SKM-1 treated with dmso at 0.1 percent for 144 hours (cell line): ENCODE results near the gene RYR1.
"Not testable (repeated sequence)": the region's sequence is repeated elsewhere in the genome, so short reads cannot be mapped to it uniquely, and the experiment has no call there.

Experiments used
- DNase-seq: peaks from one replicate; lab custom pipeline; 2025; ENCODE audit not compliant: unreplicated experiment; lab: John Stamatoyannopoulos, UW

The RYR1 gene

DNA sequence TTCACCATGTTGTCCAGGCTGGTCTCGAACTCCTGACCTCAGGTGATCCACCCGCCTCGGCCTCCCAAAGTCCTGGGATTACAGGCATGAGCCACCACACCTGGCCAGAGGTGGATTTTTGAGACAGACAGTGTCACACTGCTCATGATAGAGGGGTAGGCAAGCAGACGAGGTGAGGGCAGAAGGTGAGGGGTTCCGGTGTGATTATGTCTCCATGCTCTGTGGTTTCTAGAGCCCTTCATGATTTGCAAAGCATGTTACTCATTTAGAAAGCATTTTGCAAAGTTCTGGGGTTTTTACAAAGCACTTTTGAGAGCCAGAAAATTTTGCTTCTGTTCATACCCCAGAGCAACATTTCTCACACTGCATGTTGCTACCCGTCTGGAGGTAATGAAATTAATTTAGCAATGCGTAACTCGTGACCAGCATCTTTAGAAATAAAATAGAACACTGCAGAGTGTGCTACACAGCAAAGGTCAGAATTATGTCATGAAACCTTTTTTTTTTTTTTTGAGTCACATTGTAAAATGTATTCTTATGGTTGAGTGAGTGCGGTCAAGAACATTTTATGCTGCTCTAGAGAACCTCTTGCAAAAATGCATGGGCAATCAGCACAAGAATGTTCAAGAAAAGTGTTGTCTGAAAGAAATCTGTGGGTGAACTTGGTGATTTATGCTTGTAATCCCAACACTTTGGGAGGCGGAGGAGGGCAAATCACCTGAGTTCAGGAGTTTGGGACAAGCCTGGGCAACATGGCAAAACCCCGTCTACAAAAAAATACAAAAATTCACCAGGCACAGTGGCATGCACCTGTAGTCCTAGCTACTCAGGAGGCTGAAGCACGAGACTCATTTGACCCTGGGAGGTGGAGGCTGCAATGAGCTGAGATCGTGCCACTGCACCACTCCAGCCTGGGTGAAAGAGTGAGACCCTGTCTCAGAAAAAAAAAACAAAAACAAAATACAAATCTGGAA is 126.2 kb downstream of the RYR1 start:
- DNase-seq = no peak

DNA sequence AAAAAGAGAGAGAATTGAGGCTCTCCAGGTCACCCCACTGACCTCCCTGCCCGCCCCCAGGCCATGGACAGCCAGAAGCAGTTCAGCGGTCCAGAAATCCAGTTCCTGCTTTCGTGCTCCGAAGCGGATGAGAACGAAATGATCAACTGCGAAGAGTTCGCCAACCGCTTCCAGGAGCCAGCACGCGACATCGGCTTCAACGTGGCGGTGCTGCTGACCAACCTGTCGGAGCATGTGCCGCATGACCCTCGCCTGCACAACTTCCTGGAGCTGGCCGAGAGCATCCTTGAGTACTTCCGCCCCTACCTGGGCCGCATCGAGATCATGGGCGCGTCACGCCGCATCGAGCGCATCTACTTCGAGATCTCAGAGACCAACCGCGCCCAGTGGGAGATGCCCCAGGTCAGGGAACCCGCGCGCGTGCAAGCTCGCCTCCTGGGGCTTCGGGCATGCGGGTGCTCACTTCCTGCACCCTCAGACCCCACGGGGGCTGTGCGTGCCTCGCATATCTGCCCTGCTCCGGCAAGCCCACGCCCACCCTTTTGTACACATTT is 127.6 kb downstream of the RYR1 start:
- no peak for DNase-seq

GRCh38 chr19:38561658-38562057 is 128.2 kb downstream of the RYR1 start:
- no peak for DNase-seq

- no peak for DNase-seq
Observed at GRCh38 chr19:38562096-38562495, 128.6 kb downstream of the RYR1 start.

DNA sequence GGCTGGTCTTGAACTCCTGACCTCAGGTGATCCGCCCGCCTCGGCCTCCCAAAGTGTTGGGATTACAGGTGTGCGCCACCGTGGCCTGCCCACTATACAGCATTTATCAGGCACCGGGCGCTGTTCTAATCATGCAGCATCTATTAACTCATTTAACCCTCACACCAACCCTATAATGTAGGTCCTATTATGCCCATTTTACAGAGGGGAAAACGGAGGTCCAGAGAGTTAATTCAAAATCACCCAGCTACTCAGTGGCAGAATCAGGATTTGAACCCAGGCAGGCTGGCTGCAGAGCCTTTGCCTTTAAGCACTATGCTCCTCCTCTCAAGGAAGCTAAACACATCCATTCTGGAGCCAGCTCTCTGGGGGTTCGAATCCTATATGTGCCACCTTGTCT is 130.0 kb downstream of the RYR1 start:
- DNase-seq = no peak

- no peak for DNase-seq
Observed at GRCh38 chr19:38564981-38565690, 131.6 kb downstream of the RYR1 start.

DNA sequence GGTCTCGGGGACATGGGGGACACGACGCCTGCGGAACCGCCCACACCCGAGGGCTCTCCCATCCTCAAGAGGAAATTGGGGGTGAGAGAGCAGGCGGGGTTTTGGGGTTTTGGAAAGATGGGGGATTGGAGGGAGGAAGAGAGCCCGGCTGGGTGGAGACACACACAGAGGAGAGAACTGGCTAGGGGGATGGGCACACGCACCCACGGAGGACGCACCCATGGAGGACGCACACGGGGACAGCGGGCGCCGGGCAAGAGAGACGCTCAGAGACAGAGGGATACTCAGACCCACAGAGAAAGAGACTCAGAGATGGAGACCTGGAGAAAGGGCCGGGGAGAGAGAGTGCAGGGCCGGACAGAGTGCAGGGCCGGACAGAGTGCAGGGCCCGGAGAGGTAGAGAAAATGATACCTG is 132.2 kb downstream of the RYR1 start:
- DNase-seq = no peak

- no peak for DNase-seq
Observed at GRCh38 chr19:38569368-38569983, 136.0 kb downstream of the RYR1 start.

DNA sequence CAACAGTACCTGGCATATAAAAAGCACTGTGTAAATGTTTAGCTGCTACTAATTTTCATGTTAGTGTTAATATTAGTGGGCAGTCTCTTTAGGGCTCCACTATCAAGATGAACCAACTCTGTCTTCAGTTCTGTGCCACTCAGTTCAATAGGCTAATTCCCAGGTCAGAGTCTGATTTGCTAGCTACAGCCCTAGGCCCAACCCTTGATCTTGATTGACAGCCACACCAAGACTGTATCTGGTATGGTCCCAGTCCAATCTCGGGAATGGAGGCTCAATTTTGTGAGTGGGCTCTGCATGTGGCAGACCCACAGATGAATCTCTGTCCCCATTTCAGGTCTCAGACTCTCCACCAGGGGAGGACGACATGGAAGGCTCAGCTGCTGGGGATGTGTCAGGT is 138.2 kb downstream of the RYR1 start:
- DNase-seq = no peak

- DNase-seq = no peak
Observed at GRCh38 chr19:38577826-38578225, 144.3 kb downstream of the RYR1 start.

- not testable (repeated sequence) for DNase-seq
Observed at GRCh38 chr19:38579304-38579703, 145.8 kb downstream of the RYR1 start.

GRCh38 chr19:38580080-38580479 is 146.6 kb downstream of the RYR1 start:
- DNase-seq = no peak

DNA sequence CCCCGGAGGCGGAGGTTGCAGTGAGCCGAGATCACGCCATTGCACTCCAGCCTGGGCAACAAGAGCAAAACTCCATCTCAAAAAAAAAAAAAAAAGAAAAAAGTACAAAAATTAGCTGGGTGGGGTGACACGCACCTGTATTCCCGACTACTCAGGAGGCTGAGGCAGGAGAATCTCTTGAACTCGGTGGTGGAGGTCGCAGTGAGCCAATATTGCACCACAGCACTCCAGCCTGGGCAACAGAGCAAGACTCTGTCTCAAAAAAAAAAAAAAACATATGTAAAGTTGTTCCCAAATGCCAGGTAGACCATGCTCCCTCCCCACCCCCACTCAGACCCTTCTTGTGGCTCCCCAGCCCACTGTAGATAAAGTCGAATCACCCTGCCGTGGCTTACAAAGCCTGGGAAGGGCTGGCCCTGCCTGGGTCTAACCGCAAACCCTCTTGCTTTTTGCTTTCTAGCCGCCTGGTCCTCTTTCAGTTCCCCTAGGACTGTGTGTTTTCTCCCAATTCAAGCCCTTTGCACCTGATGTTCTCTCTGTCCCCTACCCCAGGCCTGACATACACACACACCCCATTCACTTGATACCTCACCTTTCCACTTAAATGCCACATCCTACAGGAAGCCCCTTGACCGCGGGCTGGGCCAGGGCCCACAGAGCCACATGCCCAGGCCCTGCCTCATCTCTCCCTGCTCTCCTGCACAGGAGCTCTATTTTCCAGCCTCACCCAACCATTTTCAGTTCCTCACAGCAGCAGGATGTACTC is 149.9 kb downstream of the RYR1 start:
- DNase-seq = no peak

DNA sequence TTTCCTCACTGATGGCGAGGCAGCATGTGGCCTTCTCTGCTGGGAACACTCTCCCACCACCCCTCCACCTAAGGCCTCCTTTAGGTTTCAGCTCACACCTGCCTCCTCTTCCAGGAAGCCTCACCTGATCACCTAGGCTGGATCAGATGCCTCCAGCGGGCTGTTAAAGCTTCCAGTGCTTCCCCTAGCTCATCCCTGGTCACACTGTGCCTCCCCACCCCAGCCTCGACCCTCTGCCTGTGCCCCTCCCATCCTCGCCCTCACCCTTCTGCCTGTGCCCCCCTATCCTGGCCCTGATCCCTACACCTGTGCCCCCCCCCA is 150.5 kb downstream of the RYR1 start:
- no peak for DNase-seq

DNA sequence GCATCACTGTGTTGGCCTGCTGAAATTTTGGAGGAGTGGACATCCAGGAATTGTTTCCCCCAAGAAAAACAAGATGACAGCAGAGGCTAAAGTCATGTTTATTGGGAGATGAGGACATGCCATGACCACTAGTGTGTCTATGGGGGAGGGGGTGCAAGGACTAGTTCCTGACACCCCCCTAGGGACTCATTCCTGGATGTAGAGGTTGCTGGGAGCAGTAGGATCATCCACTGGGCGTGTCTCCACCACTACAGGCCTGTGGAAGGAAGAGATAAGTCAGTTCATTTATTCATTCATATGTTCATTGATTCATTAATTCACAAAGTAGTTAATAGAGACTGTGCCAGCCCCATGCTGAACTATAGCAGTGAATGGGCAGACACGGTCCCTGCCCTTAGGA is 154.1 kb downstream of the RYR1 start:
- no peak for DNase-seq

GRCh38 chr19:38588041-38588440 is 154.6 kb downstream of the RYR1 start:
- no peak for DNase-seq

- no peak for DNase-seq
Observed at GRCh38 chr19:38592940-38593339, 159.4 kb downstream of the RYR1 start.

GRCh38 chr19:38596057-38596981 is 162.8 kb downstream of the RYR1 start:
- no peak for DNase-seq

DNA sequence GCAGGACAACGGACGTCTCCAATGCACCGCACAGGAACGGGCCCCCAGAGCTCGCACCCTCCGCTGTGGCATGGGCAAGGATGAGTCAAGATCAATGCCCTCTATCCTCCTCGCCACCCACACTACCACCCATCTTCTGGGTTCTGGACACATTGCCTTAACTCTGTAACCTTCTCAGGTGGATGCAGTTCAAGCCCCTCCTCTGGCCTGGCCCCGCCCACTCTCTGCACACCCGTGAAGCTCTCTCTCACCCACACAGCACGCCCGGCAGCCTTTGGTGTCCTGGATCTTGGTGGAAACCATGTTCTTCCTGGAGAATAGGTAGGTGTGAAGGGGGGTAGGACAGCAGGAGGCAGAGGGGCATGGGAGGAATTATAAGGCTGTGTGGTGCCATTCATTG is 163.6 kb downstream of the RYR1 start:
- DNase-seq = no peak

GRCh38 chr19:38599722-38600121 is 166.2 kb downstream of the RYR1 start:
- no peak for DNase-seq
